ENCODE data around the gene TSEN54.

GRCh38 chr17:75486151-75486550, 30.2 kb upstream of the TSEN54 start:
- TF ChIP-seq, protein P1, sequence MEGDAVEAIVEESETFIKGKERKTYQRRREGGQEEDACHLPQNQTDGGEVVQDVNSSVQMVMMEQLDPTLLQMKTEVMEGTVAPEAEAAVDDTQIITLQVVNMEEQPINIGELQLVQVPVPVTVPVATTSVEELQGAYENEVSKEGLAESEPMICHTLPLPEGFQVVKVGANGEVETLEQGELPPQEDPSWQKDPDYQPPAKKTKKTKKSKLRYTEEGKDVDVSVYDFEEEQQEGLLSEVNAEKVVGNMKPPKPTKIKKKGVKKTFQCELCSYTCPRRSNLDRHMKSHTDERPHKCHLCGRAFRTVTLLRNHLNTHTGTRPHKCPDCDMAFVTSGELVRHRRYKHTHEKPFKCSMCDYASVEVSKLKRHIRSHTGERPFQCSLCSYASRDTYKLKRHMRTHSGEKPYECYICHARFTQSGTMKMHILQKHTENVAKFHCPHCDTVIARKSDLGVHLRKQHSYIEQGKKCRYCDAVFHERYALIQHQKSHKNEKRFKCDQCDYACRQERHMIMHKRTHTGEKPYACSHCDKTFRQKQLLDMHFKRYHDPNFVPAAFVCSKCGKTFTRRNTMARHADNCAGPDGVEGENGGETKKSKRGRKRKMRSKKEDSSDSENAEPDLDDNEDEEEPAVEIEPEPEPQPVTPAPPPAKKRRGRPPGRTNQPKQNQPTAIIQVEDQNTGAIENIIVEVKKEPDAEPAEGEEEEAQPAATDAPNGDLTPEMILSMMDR (IDR thresholded peaks at IDR 0.05 in 4 of 5, conservative IDR thresholded peaks at IDR 0.05 in 1 of 5): no peak
- TF ChIP-seq POLR2A (IDR thresholded peaks at IDR 0.05): no peak

Measured in gastrocnemius medialis (tissue), 4 donors.